CD4-positive, alpha-beta T cell (primary cell): Measurements from ENCODE around the gene PARD6B. TPM values are rescaled to one million over a fixed set of nuclear protein-coding genes. Genes with fewer than 3 reads are reported as not detected.

Experiments used
- ATAC-seq: fragments of 200-7000 bp; cut with Tn5 transposase; one replicate; pipeline ENCODE4 v1.10.0; 2022; ENCODE audit warnings: mild to moderate bottlenecking; ENCODE audit not compliant: poor library complexity
- CTCF ChIA-PET: fragments of 350-600 bp; sonication (Branson Sonifier 250); formaldehyde crosslinking; loops from one replicate; lab custom pipeline; 2021; ENCODE audit warnings: antibody characterized with exemption, inconsistent platforms; lab: Charles Lee
- POLR2A ChIA-PET: fragments of 350-600 bp; sonication (Branson Sonifier 250); formaldehyde crosslinking; loops from one replicate; lab custom pipeline; 2021; ENCODE audit warnings: antibody characterized with exemption, inconsistent platforms; lab: Charles Lee
- DNase-seq, 14 experiments: peaks; one replicate each; pipeline ENCODE4 v3.0.0-alpha.2; 2013 to 2020; ENCODE audit warnings: mixed read lengths in 2 of 14
- H3K27ac ChIP-seq, 2 donors: one replicate each; pipeline versions ENCODE4 v1.5.1 to v1.7.0; 2013; ENCODE audit warnings: low read length in 2 of 2, low read depth in 1 of 2, mild to moderate bottlenecking in 1 of 2
- H3K27me3 ChIP-seq, 2 experiments: 1 replicate in 1 of 2; 2 replicates in 1 of 2; pipeline versions ENCODE4 v1.6.1 to v1.7.0; 2013; ENCODE audit warnings: low read length in 2 of 2, control low read depth in 1 of 2, mild to moderate bottlenecking in 1 of 2, moderate library complexity in 1 of 2; ENCODE audit not compliant: insufficient read depth in 2 of 2, control insufficient read depth in 1 of 2
- H3K36me3 ChIP-seq: one replicate; pipeline ENCODE4 v1.6.1; 2013; ENCODE audit warnings: low read length, control low read depth; ENCODE audit not compliant: insufficient read depth
- H3K4me1 ChIP-seq: one replicate; pipeline ENCODE4 v1.6.1; 2013; ENCODE audit warnings: low read length, control low read depth; ENCODE audit not compliant: insufficient read depth
- H3K4me3 ChIP-seq: one replicate; pipeline ENCODE4 v1.5.1; 2013; ENCODE audit warnings: mild to moderate bottlenecking, low read length, moderate library complexity
- H3K9me3 ChIP-seq, 2 experiments: 1 replicate in 1 of 2; 2 replicates in 1 of 2; pipeline versions ENCODE4 v1.6.1 to v1.7.0; 2013; ENCODE audit warnings: low read length in 2 of 2, mild to moderate bottlenecking in 2 of 2, control low read depth in 1 of 2, moderate library complexity in 1 of 2; ENCODE audit not compliant: control insufficient read depth in 1 of 2, insufficient read depth in 1 of 2
- H3K27ac Mint-ChIP-seq: one replicate; pipeline ENCODE4 v1.8.0; 2020; ENCODE audit warnings: mixed read lengths
- H3K27me3 Mint-ChIP-seq: one replicate; pipeline ENCODE4 v1.8.0; 2021; ENCODE audit warnings: mixed read lengths
- H3K36me3 Mint-ChIP-seq: one replicate; pipeline ENCODE4 v1.8.0; 2021; ENCODE audit warnings: low read depth, mixed read lengths
- H3K4me1 Mint-ChIP-seq: one replicate; pipeline ENCODE4 v1.8.0; 2021; ENCODE audit warnings: low read depth, mixed read lengths
- H3K4me3 Mint-ChIP-seq: one replicate; pipeline ENCODE4 v1.8.0; 2020; ENCODE audit warnings: mild to moderate bottlenecking, mixed read lengths
- H3K9me3 Mint-ChIP-seq: one replicate; pipeline ENCODE4 v1.8.0; 2020; ENCODE audit warnings: mixed read lengths
- intact Hi-C, 2 experiments: fragments of 100-400 bp; cut with DNase I in 1 of 2; cut with micrococcal nuclease in 1 of 2; formaldehyde crosslinking; loops; one replicate each; pipeline versions ENCODE4 v1.15.1 to v1.9.0; 2023 to 2025; cut with DNase I, micrococcal nuclease
- total RNA-seq, 174 experiments: library from RNA in 2 of 174; stranded (reverse) in 2 of 174; gene quantifications; one replicate each; pipeline ENCODE4 v1.2.3 and lab custom pipeline; 2021 to 2026
- TF ChIP-seq, protein P1 (sequence below): fragments of 200-600 bp; IDR thresholded peaks from one replicate; pipeline ENCODE4 v1.8.0; 2022; ENCODE audit warnings: antibody characterized with exemption, mild to moderate bottlenecking

Gene PARD6B
- total RNA-seq, 2 experiments from 2014 or later = 5.6 to 8.2 TPM

DNA sequence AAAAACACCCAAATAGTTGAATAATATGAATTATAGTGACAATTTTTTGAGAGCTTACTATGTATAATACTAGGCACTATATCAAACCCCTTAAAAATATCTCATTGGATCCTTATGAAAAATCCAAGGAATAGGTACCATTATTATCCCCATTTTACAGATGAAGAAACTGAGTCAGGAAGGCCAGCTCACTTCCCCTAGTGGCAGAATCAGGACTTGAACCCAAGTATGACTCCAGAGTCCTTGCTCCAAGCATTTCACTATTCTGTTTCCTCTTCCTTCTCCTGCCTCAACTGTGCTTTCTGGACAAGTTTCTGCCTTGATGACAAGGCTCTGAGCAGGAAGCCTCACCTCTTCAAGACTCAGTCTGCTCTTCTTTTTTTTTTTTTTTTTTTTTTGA lies 10.8 kb upstream of the PARD6B start:
- peaks cover 4% of the 10 kb centered on the region for H3K27me3 Mint-ChIP-seq
- peaks cover 0 to 2% of the 10 kb centered on the region in 2 experiments for H3K27me3 ChIP-seq
- H3K9me3 ChIP-seq = no peaks in the 10 kb centered on the region
- no peak overlapping the region for H3K27ac ChIP-seq
- H3K27ac Mint-ChIP-seq = no peak overlapping the region
- no peaks in the 10 kb centered on the region for H3K4me1 Mint-ChIP-seq
- TF ChIP-seq, protein P1, sequence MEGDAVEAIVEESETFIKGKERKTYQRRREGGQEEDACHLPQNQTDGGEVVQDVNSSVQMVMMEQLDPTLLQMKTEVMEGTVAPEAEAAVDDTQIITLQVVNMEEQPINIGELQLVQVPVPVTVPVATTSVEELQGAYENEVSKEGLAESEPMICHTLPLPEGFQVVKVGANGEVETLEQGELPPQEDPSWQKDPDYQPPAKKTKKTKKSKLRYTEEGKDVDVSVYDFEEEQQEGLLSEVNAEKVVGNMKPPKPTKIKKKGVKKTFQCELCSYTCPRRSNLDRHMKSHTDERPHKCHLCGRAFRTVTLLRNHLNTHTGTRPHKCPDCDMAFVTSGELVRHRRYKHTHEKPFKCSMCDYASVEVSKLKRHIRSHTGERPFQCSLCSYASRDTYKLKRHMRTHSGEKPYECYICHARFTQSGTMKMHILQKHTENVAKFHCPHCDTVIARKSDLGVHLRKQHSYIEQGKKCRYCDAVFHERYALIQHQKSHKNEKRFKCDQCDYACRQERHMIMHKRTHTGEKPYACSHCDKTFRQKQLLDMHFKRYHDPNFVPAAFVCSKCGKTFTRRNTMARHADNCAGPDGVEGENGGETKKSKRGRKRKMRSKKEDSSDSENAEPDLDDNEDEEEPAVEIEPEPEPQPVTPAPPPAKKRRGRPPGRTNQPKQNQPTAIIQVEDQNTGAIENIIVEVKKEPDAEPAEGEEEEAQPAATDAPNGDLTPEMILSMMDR = no peak
- H3K4me3 Mint-ChIP-seq = no peak overlapping the region
- no peaks in the 10 kb centered on the region for H3K9me3 Mint-ChIP-seq
- no peak overlapping the region for H3K4me3 ChIP-seq
- ChIA-PET POLR2A (no interaction called here), CTCF (interaction anchor here (0.7 kb wide), 1 partner anchor 311 kb away, joined by 3 read pairs; no protein-coding TSS in a partner anchor)
- no peaks in the 10 kb centered on the region for H3K36me3 Mint-ChIP-seq
- no peaks in the 10 kb centered on the region for H3K36me3 ChIP-seq
- ATAC-seq (no peak), DNase-seq (no peak)
- no peaks in the 10 kb centered on the region for H3K4me1 ChIP-seq
- intact Hi-C loops = no loop called here

DNA sequence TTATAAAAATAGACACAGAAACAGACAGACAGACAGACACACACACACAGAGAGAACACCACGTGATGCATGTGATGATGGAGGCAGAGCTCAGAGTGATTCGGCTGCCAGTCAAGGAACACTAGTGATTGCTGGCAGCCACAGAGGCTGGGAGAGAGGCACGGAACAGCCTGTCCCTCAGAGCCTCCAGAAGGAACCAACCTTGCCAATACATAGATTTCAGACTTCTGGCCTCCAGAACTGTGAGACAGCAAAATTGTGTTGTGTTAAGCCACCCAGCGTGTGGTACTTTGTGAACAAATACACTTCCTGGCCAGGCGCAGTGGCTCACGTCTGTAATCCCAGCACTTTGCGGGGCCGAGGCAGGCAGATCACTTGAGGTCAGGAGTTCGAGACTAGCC lies 9.5 kb upstream of the PARD6B start:
- H3K27me3 Mint-ChIP-seq = no peaks in the 10 kb centered on the region
- H3K27ac Mint-ChIP-seq = no peak overlapping the region
- ChIA-PET POLR2A (no interaction called here), CTCF (no interaction called here)
- intact Hi-C loops = no loop called here
- Histone ChIP-seq H3K4me1 (no peaks in the 10 kb centered on the region), H3K27ac (no peak overlapping the region), H3K36me3 (no peaks in the 10 kb centered on the region), H3K27me3 (peaks cover 0 to 2% of the 10 kb centered on the region in 2 experiments), H3K4me3 (no peak overlapping the region), H3K9me3 (no peaks in the 10 kb centered on the region)
- TF ChIP-seq, protein P1 = no peak
- no peaks in the 10 kb centered on the region for H3K9me3 Mint-ChIP-seq
- no peak overlapping the region for H3K4me3 Mint-ChIP-seq
- H3K36me3 Mint-ChIP-seq = no peaks in the 10 kb centered on the region
- H3K4me1 Mint-ChIP-seq = no peaks in the 10 kb centered on the region
- no peak for ATAC-seq
- DNase-seq = no peak

DNA sequence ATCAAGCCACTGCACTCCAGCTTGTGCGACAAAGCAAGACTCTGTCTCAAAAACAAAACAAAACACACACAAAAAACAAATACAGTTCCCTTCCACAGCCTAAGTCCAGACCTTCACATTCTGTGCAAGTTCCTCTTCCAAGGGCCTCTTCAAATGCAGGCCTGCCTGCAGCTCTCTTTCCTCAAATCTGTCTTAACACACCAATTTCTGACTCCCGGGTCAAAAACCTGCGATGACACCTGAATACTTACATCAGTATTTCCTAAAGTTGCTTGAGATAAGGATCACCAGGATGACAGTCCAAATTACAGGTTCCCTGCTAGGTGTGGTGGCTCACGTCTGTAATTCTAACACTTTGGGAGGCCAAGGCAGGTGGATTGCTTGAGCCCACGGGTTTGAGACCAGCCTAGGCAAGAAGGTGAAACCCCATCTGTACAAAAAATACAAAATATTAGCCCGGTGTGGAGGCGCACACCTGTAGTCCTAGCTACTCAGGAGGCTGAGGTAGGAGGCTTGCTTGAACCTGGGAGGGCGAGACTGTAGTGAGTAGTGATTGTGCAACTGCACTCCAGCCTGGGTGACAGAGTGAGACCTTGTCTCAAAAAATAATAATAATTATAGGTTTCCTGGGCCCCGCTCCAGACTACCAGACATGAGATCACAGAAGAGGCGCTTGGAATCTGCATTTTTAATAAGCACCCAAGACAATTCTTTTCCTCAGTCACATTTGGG lies 8.8 kb upstream of the PARD6B start:
- H3K4me1 Mint-ChIP-seq = no peaks in the 10 kb centered on the region
- POLR2A ChIA-PET = no interaction called here
- Histone ChIP-seq H3K4me1 (no peaks in the 10 kb centered on the region), H3K27me3 (peaks cover 0 to 2% of the 10 kb centered on the region in 2 experiments), H3K27ac (no peak overlapping the region), H3K9me3 (no peaks in the 10 kb centered on the region), H3K4me3 (no peak overlapping the region), H3K36me3 (no peaks in the 10 kb centered on the region)
- no peak for DNase-seq
- intact Hi-C loops = no loop called here
- no peak for ATAC-seq
- no peaks in the 10 kb centered on the region for H3K27me3 Mint-ChIP-seq
- CTCF ChIA-PET = no interaction called here
- TF ChIP-seq, protein P1 = no peak
- no peaks in the 10 kb centered on the region for H3K9me3 Mint-ChIP-seq
- H3K27ac Mint-ChIP-seq = no peak overlapping the region
- H3K4me3 Mint-ChIP-seq = no peak overlapping the region
- H3K36me3 Mint-ChIP-seq = no peaks in the 10 kb centered on the region
